Stimulated activated CD4-positive, alpha-beta T cell treated with anti-CD3 and anti-CD28 coated beads, Interleukin-2, amount 100 ng/mL, for 4 hours (primary cell): ENCODE results near the gene GNAZ.

Source experiments
- DNase-seq: peaks from one replicate; pipeline ENCODE4 v3.0.0-alpha.2; 2020; ENCODE audit warnings: low read depth

The GNAZ gene

DNA sequence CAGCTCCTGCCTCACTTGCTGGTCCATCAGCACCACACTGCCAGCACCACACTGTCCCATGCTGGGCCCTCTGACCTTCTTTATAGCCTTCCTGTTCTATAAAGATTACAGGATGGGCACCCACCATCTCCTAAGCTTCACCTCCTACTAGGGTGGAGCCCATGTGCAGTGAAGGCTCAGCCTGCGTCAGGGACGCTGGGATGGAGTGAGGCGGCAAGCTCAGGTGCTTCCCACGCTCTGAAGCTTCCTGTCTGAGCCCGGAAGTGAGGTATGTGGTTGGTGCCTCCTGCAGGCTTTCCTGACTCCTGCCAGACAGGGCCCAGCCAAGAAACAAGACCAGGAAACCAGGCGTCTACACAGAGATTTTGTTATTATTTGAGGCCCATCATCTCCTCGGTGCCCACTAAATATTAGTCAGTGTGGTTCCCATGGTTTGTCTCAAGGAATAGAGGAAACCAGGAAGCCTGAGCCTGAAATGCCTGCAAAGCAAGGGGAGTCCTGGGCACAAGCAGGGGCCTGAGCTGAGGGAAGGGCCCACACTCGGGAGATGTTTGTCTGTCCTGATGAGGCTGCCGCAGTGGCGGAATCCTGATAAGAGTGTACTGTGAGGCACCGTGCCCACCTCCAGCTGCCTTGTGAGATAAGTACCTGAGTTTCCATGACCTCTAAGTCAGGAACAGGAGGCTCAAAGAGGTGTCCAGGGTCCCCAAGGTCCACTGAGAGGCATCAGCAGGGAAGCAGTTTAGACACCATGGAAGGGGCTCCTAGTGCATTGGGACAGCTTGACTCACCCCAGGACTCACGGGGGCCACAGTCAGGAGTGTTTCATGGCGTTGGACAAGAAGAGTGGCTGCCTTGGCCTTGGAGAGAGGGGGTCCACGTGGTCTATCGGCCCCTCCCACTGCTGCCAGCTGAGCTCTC lies 49.4 kb downstream of the GNAZ start:
- DNase-seq = peak; percentile 37

DNA sequence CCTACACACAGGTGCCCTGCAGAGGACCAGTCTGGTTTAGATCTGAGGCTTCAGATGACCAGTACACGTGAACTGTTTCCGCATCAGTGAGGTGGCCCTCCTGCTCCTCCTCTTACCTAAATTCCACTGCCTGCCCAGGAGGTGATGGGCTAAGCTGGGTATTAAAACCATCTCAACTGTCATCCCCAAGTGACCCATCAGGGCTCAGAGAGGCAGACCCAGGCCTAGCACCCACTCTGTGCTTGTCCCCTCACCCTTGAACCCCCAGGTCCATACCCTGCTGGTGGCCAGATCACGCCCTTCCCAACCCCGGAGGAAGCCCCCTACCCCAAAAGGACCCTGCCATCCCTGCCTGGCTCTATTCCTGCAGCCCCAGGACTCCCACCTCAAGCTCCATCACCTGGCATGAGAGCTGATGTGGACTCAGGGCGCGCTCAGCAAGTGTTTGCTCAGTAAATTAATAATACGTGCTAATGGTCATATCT lies 50.1 kb downstream of the GNAZ start:
- DNase-seq = no peak

DNA sequence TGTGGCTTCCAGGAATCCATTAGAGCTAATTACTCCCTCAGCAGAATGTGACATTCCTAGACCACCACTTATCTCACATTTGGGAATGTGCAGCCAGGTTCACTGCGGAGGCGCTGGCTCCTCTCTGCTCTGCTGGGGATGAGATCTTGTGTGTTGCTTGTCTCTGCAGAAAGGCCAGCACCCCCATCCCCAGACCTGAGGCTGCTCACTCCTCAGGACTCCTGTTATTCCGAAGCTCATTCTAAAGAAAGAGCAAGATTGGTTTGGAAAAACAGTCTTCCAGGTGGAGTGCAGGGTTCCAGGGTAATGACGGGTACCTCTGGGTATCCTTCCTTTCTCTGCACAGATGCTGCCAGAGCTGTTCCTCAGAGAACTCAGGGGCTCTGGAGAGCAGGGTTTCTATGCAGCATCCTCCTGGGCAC lies 50.7 kb downstream of the GNAZ start:
- no peak for DNase-seq

DNA sequence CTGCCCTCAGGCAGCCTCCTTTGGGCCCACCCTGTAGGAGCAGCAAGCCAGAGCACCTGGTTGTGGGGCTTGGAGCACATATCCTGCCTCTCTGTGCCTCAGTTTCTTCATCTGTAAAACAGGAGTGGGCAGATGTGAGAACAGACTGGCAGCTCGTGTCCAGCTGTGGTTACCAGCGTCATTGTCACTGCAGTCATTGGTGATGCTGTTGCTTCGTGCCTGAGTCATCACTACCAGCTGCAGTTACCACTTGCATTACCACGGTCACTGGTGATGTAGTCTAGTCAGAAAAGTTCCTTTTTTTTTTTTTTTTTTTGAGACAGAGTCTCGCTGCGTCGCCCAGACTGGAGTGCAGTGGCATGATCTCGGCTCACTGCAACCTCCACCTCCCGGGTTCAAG lies 51.1 kb downstream of the GNAZ start:
- no peak for DNase-seq

DNA sequence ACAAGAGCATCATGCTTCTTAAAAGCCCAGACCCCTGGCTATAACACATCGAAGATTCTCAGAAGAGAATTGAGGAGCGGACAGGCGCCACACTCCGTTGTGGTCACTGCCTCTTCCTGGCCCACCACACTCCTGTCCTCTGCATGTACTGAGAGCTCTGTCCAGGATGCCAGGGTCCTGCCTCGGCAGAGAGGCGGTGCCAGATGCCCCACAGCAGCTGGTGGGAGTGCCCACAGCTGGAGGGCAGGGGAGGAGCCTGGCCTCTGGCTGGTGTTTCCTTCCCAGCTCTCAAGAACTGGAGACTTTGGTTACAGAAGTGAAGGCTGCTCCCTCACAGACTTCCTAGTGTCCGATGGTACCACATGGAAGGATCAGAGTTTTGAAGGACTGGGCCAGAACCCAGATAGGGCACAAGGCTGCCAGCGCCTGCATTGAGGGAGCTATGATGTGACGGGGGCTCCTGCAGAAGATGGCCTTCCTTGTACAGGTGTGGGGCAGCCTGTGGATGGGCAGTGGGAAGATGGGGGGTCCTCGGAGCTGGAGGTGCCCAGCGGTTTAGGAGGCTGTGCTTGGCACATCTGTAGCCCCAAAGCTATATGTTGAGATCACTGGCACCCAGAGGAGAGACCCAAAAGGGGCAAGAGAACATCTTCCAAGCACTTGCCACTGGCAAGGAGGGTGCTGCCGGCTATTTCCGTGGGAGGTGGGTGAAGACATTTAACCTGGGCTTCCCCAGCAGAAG lies 52.1 kb downstream of the GNAZ start:
- DNase-seq = no peak

DNA sequence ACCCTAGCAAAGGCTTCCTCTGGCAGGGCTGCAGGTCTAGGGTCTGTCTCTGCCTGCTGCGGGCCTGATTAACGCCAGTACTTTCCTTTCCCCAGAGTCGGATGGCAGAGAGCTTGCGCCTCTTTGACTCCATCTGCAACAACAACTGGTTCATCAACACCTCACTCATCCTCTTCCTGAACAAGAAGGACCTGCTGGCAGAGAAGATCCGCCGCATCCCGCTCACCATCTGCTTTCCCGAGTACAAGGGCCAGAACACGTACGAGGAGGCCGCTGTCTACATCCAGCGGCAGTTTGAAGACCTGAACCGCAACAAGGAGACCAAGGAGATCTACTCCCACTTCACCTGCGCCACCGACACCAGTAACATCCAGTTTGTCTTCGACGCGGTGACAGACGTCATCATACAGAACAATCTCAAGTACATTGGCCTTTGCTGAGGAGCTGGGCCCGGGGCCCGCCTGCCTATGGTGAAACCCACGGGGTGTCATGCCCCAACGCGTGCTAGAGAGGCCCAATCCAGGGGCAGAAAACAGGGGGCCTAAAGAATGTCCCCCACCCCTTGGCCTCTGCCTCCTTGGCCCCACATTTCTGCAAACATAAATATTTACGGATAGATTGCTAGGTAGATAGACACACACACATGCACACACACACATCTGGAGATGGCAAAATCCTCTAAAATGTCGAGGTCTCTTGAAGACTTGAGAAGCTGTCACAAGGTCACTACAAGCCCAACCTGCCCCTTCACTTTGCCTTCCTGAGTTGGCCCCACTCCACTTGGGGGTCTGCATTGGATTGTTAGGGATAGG lies 52.9 kb downstream of the GNAZ start:
- DNase-seq = no peak

DNA sequence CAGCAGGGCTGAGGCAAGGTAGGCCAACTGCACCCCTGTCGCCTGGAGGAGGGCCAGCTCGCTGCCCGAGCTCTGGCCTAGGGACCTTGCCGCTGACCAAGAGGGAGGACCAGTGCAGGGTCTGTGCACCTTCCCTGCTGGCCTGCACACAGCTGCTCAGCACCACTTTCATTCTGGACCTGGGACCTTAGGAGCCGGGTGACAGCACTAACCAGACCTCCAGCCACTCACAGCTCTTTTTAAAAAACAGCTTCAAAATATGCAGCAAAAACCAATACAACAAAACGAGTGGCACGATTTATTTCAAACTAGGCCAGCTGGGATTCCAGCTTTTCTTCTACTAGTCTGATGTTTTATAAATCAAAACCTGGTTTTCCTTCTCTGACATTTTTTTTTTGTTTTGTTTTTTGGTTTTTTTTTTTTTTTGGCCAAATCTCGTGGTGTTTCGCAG lies 53.5 kb downstream of the GNAZ start:
- no peak for DNase-seq

DNA sequence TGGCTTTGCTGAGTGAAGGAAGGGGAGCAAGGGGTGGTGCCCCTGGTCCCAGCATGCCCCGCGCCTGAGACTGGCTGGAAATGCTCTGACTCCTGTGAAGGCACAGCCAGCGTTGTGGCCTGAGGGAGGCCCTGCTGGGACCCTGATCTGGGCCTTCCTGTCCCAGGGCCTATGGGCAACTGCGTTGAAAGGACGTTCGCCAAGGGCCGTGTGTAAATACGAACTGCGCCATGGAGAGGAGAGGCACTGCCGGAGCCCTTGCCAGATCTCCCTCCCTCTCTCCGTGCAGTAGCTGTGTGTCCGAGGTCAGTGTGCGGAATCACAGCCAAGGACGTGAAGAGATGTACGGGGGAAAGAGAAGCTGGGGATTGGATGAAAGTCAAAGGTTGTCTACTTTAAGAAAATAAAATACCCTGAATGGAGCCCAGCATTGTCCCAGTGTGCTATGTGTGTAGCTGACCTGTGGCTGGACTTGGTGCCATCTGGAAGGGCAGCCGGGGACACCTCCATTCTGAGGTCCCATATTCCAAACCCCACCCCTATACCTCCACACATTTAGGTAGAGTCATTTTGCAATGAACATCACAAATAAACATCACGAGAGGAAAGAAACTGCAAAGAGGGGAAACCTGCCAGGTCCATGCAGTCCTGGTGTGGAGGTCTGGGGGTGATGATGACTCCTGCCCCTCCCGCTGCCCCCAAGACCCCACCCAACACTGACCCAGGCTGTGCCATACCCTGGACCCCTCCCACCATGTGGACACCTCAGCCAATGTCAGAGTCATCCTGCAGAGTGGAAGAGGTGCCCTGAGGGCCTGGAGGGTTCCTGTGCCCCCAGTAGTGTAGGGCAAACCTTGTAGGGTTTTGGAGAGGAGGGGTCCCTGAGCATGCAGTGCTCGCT lies 54.5 kb downstream of the GNAZ start:
- DNase-seq = no peak

DNA sequence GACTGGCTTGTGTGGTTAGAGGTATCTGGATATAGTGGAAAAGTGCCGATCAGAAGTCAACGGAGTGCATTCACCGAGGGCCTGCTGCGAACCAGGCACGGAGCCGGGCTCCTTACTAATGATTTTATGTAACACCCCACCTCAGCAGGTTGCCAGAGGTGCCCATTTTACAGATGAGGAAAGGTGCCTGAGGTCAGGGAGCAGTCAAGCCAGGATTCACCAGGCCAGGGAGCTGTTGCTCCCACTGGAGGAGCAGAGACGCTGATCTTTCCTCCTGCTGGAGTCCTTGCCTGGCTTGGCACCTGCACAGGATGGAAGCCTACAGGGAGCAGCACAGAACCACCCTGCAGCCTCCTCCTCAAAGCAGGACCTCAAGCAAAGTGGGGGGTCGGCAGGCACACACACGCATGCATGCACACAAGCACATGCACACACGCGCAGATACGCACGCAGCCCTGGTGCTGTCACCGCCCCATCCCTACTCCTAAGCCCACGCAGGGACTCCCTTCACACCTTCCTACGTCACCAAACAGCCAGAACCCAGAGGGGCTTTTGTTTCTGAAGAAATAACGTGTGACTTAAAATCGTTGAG lies 55.3 kb downstream of the GNAZ start:
- no peak for DNase-seq

DNA sequence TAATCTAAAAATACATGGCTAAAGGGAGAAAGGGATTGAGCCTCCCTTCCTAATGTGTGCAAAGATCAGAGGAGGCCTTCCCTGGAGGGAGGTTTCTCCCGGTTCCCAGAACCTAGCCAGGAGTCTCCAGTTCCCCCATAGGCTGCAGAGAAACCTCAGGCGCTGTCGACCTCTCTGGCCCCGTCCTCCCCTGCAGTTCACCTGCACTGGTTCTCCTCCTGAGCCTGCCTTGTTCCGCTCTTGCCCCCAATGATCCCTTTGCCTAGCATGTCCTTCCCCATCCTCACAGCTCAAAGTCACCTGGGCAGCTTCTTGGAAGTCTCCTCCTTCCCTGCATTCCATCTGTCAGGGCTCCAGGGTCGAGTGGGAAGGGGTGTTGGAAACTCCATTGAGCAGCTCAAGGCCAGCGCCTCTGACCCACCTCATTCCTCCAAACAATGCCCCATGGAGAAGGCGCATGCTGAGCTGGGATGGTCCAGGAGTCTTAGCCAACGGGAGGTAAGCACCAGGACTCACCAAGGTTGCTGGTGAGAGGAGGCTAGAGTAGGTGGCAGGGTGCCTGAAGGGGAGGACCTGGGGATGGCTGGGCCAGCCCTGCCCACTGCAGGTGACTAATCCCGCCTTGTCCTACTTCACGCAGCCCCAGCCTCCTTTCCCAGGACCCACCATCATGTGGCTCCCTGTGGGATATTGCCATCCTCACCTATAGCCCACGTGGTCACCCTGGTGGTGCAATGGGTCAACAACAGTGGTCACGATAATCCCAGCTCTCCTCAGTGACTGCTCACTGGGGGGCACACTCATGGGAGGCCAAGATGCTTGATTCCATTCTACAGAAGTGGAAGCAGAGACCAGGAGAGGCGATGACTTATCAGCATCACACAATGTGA lies 56.1 kb downstream of the GNAZ start:
- DNase-seq = no peak

DNA sequence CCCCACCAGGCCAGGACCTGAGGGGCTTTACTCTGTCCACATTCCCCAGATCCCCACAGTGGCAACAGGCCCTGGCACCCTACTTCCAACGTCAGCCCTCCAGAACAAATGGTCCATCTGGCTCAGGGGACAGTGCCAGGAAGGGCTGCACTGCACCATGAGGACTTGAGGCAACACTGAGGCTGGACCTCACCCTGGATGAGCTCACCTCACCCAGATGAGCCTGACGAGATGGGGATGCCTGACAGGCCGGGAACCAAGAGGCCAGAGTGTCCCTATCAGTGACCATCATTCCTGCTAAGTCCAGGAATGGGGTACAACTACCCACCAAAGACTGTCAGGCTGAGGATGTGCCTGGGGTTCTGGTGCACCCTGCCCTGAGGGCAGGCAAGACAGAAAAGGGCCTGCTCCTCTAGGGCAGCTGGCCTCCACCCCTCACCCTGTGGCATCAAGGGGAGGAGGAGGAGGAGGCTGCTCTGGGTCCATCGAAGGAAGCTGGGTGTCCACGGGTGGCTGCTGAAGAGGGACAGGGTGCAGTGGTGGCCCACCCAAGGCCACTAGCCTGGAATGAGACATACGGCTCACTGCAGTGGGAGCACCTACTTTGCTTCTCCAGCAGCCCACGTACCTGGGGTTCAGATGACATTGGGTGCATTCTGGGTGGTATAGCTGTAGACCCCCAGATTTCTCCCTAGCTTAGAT lies 56.9 kb downstream of the GNAZ start:
- no peak for DNase-seq

DNA sequence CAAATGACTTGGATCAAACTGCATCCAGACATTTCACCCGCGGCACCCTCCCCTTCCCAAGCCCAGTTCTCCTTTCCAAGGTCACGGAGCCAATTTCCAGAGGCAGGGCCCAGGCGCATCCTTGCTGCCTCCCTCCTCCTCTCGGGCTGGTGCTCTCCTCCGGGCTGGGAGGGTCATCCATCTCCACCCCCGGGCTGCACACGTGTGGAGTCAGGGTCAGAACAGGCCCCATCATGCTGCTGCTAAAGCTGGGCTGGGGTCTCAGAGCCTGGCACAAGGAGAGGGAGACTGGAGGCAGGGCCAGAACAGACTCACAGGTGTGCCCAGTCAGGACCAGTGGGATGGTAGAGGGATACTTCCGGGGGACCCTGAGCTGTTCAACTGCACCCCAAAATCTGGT lies 57.5 kb downstream of the GNAZ start:
- DNase-seq = no peak

DNA sequence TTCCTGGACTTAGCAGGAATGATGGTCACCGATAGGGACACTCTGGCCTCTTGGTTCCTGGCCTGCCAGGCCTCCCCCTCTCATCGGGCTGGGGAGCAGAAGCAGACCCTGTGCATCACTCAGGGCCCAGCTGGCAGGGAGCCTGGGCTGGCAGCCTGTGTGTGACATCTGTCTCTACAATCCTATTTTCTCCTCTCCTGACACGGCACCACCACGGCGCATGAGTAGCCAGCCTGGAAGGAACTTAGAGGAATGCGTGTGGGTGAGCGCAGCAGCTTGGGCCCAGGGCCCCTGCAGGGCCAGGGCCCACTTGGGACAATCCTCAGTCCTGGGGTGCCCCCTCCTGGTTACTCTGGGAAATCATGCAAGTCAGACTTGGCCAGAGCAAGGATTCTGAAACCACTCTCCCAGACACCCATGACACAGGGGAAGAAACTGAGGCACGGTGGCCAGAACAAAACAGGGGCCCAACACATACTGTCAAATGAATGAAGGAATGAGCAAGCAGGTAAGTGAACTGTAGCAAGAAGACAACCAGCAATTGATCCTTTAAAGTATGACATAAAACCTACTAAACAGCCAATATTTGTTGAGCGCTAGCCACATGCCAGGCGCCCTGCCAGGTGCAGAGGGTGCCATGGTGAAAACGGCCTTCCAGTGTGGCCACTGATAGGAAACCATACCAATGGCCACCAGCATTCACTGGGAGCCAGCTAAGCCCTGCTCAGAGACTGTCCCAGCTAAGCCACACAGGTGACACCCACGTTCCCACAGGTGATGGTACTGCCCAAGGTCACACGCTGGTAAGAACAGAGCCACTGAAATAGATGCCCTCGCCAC lies 58.2 kb downstream of the GNAZ start:
- peak; percentile 54 for DNase-seq

DNA sequence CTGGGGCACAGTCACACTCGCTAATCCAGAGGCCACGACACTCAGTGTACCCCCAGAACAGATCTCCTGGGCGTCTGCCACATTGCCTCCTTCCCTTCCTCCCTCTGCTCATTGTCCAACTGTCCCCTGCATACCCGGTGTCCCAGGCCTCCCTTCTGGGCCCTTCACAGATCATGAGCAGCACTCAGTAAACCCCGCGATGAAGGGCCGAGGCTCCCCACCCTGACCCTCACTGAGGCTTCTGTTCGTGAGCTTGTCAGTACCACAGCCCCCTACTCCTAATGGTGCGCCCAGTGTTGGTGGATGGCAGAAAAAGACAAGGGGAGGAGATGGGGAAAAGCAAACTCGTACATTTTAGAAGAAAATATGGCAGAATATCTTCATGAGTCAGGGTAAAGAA lies 58.8 kb downstream of the GNAZ start:
- DNase-seq = no peak

DNA sequence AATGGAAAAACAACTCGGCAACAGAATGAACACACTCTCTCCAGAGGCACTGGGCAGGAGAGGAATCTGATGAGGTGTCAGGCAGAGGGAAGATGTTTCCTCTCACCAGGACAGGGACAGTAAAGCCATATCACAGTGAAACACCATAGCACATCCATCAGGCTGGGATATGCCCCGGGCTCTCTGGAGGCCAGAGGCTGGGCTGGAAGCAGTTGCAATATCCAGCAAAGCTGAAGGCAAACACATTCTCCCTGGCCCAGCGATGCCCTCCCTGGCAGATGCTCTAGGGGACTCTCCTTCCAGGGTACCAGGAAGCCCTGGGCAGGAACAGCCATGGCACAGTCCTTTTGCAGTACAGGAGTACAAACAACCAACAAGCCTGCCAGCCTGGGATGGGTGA lies 60.4 kb downstream of the GNAZ start:
- no peak for DNase-seq

DNA sequence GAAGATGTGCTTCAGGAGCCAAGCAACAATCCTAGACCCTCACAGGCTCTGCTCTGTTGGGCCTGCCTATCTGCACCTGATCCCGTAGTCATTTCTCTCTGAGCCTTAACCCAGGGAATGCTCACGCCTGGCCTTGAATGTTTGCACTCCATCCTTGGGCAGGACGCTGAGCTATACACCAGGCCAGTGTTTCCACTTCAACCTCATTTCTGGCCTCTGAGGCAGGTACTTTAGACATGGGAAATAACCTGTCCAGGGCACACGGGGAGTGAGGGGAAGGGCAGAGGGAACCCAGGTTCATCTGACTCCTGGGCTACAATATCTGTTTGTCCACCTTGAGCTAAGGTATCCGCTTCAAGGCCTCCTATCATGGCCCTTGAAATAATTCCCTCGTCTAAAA lies 61.6 kb downstream of the GNAZ start:
- DNase-seq = no peak

DNA sequence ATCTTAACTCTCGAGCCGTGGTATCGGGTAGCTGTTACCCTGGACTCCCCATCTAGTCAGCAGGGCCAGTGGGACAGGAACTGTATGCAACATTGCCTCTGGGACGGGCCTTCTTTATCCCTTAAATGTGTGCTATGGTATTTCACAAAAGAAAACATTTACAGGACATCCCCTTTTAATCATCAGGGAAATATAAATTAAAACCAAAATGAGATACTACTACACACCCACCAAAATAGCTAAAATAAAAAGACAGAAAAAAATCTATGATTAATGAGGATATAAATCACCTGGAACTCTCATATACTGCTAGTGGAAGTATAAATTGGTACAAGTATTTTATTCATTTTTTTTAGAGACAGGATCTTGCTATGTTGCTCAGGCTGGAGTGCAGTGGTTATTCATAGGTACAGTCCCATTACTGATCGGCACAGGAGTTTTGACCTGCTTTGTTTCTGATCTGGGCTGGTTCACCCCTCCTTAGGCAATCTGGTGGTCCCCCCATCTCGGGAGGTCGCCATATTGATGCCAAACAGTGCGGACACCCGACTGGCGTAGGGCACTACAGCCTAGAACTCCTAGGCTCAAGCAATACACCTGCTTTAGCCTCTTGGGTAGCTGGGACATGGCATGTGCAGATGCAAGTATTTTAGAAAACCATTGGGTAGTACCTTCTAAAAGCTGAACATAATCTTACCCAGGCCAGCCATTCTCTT lies 62.2 kb downstream of the GNAZ start:
- no peak for DNase-seq

DNA sequence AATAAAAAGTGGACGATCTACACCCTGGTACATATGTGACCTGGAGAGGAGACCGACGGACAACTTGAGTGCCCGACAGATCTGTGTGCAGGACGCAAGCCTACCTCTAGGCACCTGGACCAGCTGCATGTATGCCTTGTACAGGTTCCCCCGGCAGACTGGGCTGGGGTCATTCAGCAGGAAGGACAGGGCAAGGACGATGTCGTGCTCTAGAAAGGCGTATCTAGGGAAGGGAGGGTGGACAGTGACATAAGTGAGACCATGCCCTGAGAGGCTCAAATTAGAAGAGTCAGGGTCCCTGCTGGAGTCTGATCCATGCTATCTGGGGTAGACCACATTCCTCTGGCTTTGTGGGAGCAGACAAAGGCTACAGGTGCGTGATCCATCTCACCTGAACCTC lies 63.6 kb downstream of the GNAZ start:
- no peak for DNase-seq
